ENCODE data around the gene DTNA.

Gene DTNA

DNA sequence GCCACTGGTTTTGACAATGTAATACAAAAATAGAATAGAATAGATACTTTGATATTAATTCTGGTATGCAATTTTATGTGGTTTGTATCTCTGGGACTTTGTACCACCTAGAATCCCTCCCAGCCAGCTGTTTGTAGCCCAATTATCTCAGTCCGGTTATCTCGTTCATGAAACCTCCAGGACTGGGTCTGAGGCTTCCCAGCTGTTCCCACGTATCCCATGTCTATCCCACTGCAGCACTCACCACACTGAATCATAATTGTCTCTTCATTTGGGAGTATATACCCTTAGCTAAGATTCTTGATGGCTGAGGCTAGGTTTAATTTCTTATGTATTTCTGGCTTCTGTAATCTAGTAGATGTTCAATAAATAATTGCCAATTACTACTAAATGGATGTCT, 226.7 kb downstream of the DTNA start:
- DNase-seq (ENCODE audit: low read depth), result no peak

GRCh38 chr18:34938090-34938489, 228.0 kb downstream of the DTNA start:
- DNase-seq (ENCODE audit: low read depth), result no peak
